Testis (tissue), 2 donors: ENCODE data around the gene RNF169.

ENCODE experiments used
- POLR2A ChIP-seq: fragments of 450-650 bp; IDR thresholded peaks from one replicate; pipeline ENCODE4 v1.6.1; 2017; ENCODE audit warnings: antibody characterized with exemption, mild to moderate bottlenecking, moderate library complexity
- TF ChIP-seq, protein P1 (sequence below), 3 experiments: fragments of 450-650 bp in 2 of 3; fragments of 200-600 bp in 1 of 3; sonication (generic) in 1 of 3; IDR thresholded peaks; one replicate each; pipeline ENCODE4 v1.5.1; 2016 to 2019; ENCODE audit warnings: antibody characterized with exemption in 3 of 3, mild to moderate bottlenecking in 2 of 3, moderate library complexity in 1 of 3

DNA sequence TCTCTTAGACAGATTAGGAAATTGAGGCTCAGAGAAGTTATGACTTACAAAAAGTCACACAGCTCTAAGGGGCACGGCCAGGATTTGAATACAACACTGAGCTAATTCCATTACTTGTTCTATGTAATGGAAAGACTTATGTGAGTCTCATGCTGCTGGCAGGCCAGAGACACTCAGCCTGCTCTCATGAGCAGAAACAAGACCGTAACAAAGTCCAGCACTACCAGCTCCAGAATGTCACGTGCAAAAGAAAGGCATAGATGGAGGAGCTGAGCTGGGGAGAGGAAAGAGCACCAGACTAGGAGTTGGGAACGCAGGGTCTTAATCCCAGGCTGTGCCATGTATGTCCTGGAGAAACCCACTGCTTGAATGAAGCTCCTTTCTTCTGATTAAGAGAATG, 19.3 kb upstream of the RNF169 start:
- TF ChIP-seq, protein P1, sequence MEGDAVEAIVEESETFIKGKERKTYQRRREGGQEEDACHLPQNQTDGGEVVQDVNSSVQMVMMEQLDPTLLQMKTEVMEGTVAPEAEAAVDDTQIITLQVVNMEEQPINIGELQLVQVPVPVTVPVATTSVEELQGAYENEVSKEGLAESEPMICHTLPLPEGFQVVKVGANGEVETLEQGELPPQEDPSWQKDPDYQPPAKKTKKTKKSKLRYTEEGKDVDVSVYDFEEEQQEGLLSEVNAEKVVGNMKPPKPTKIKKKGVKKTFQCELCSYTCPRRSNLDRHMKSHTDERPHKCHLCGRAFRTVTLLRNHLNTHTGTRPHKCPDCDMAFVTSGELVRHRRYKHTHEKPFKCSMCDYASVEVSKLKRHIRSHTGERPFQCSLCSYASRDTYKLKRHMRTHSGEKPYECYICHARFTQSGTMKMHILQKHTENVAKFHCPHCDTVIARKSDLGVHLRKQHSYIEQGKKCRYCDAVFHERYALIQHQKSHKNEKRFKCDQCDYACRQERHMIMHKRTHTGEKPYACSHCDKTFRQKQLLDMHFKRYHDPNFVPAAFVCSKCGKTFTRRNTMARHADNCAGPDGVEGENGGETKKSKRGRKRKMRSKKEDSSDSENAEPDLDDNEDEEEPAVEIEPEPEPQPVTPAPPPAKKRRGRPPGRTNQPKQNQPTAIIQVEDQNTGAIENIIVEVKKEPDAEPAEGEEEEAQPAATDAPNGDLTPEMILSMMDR (IDR thresholded peaks at IDR 0.05): no peak
- no peak for TF ChIP-seq POLR2A
